HCT116 (cell line): ENCODE results near the gene RPTOR. TPM values are rescaled to one million over a fixed set of nuclear protein-coding genes. Genes with fewer than 3 reads are reported as not detected.

Source experiments
- ATAC-seq: fragments of 200-7000 bp; cut with Tn5 transposase; 2 replicates; pipeline ENCODE4 v1.9.1; 2020; ENCODE audit warnings: mild to moderate bottlenecking, moderate library complexity
- BruUV-seq: library from RNA; stranded (reverse); fragments of 400-500 nt; replicated peaks from 2 replicates; lab custom pipeline; 2021; lab: Mats Ljungman, UMichigan
- CTCF ChIA-PET: fragments of 300-600 bp; sonication (Branson Sonifier 250); formaldehyde crosslinking; loops from one replicate; lab custom pipeline; 2021; ENCODE audit warnings: antibody characterized with exemption; lab: Charles Lee
- POLR2A ChIA-PET: fragments of 300-600, 350-600 bp; sonication (Branson Sonifier 250); formaldehyde crosslinking; loops from one replicate; lab custom pipeline; 2021; ENCODE audit warnings: antibody characterized with exemption; lab: Charles Lee
- RAD21 ChIA-PET, 2 experiments: fragments of 300-600 bp; sonication (Branson Sonifier 250); formaldehyde crosslinking; loops; one replicate each; lab custom pipeline; 2023; ENCODE audit warnings: low total read pairs in 2 of 2; ENCODE audit not compliant: uncharacterized antibody in 2 of 2, unreplicated experiment in 2 of 2, low non-redundant PET in 1 of 2; lab: Charles Lee
- DNase-seq: peaks from one replicate; pipeline ENCODE4 v3.0.0-alpha.2; 2010; ENCODE audit warnings: low read depth, low spot score
- H2AFZ ChIP-seq: fragments of 200-600 bp; shearing (Covaris generic), sonication (generic); 2 replicates; pipeline ENCODE4 v1.6.1; 2017; ENCODE audit warnings: low read depth, mixed run types, mixed read lengths, antibody characterized with exemption, low read length; ENCODE audit not compliant: poor library complexity, severe bottlenecking
- H3K27ac ChIP-seq: 2 replicates; pipeline ENCODE4 v1.5.1; 2012; ENCODE audit warnings: low read depth, low read length
- H3K27me3 ChIP-seq: fragments of 200-600 bp; sonication (generic); 2 replicates; pipeline ENCODE4 v1.6.1; 2016; ENCODE audit warnings: mixed run types, low read length, mixed read lengths; ENCODE audit not compliant: insufficient read depth
- H3K36me3 ChIP-seq, 2 experiments: fragments of 200-500 bp in 1 of 2; fragments of 200-600 bp in 1 of 2; sonication (Bioruptor generic) in 1 of 2; sonication (generic) in 1 of 2; 2 replicates each; pipeline versions ENCODE4 v1.5.1 to v1.6.1; 2014 to 2016; ENCODE audit warnings: low read length in 2 of 2, inconsistent platforms in 1 of 2, mixed read lengths in 1 of 2, mixed run types in 1 of 2; ENCODE audit not compliant: insufficient read depth in 2 of 2, control insufficient read depth in 1 of 2
- H3K4me1 ChIP-seq, 2 experiments: fragments of 200-600 bp in 1 of 2; sonication (generic) in 1 of 2; 2 replicates each; pipeline versions ENCODE4 v1.5.1 to v1.6.1; 2012 to 2017; ENCODE audit warnings: low read length in 2 of 2, inconsistent platforms in 1 of 2, mild to moderate bottlenecking in 1 of 2, mixed read lengths in 1 of 2, mixed run types in 1 of 2, moderate library complexity in 1 of 2; ENCODE audit not compliant: insufficient read depth in 2 of 2, control insufficient read depth in 1 of 2
- H3K4me2 ChIP-seq: fragments of 200-600 bp; sonication (generic); 2 replicates; pipeline ENCODE4 v1.6.1; 2017; ENCODE audit warnings: mixed run types, low read length, mixed read lengths
- H3K4me3 ChIP-seq, 2 experiments: fragments of 200-600 bp in 1 of 2; sonication (generic) in 1 of 2; replicated peaks in 1 of 2; 2 replicates each; pipeline ENCODE4 v1.5.1; 2011 to 2016; ENCODE audit warnings: low read length in 2 of 2, control low read depth in 1 of 2, low read depth in 1 of 2, mild to moderate bottlenecking in 1 of 2, mixed read lengths in 1 of 2, mixed run types in 1 of 2
- H3K79me2 ChIP-seq: fragments of 200-600 bp; sonication (generic); 2 replicates; pipeline ENCODE4 v1.6.1; 2017; ENCODE audit warnings: mild to moderate bottlenecking, mixed run types, low read length, moderate library complexity, mixed read lengths; ENCODE audit not compliant: insufficient read depth
- H3K9ac ChIP-seq: fragments of 200-600 bp; sonication (generic); 2 replicates; pipeline ENCODE4 v1.6.1; 2016; ENCODE audit warnings: low read length, mixed read lengths
- H3K9me2 ChIP-seq: fragments of 200-600 bp; sonication (generic), shearing (Covaris generic); 2 replicates; pipeline ENCODE4 v1.6.1; 2017; ENCODE audit warnings: mixed run types, mild to moderate bottlenecking, moderate library complexity; ENCODE audit not compliant: insufficient read depth
- H3K9me3 ChIP-seq, 2 experiments: fragments of 200-500 bp in 1 of 2; fragments of 200-600 bp in 1 of 2; sonication (Bioruptor generic) in 1 of 2; sonication (generic) in 1 of 2; 2 replicates each; pipeline ENCODE4 v1.6.1; 2014 to 2017; ENCODE audit warnings: low read length in 2 of 2, mixed read lengths in 2 of 2, inconsistent platforms in 1 of 2, low read depth in 1 of 2, mild to moderate bottlenecking in 1 of 2, mixed run types in 1 of 2, moderate library complexity in 1 of 2; ENCODE audit not compliant: control insufficient read depth in 1 of 2, insufficient read depth in 1 of 2
- H4K20me1 ChIP-seq: fragments of 200-600 bp; sonication (generic), shearing (Covaris generic); 2 replicates; pipeline ENCODE4 v1.6.1; 2017; ENCODE audit warnings: mixed run types, mild to moderate bottlenecking, moderate library complexity; ENCODE audit not compliant: insufficient read depth
- ATF3 ChIP-seq: IDR thresholded peaks from 2 replicates; pipeline ENCODE4 v1.6.1; 2012
- CTCF ChIP-seq, 3 experiments: fragments of 200-600 bp in 1 of 3; sonication (generic) in 1 of 3; IDR thresholded peaks in 2 of 3; conservative IDR thresholded peaks in 1 of 3; 2 replicates each; pipeline ENCODE4 v1.5.1; 2012 to 2017; ENCODE audit warnings: low read depth in 2 of 3, low read length in 2 of 3, antibody characterized with exemption in 1 of 3, borderline replicate concordance in 1 of 3, control low read depth in 1 of 3, mild to moderate bottlenecking in 1 of 3, mixed read lengths in 1 of 3, mixed run types in 1 of 3, moderate library complexity in 1 of 3; ENCODE audit not compliant: insufficient read depth in 1 of 3
- EZH2 ChIP-seq: fragments of 200-600 bp; sonication (generic); IDR thresholded peaks from 2 replicates; pipeline ENCODE4 v1.6.1; 2017; ENCODE audit warnings: antibody characterized with exemption, mixed run types
- EZH2phosphoT487 ChIP-seq: fragments of 200-600 bp; IDR thresholded peaks from 2 replicates; pipeline ENCODE4 v1.6.1; 2018; ENCODE audit warnings: antibody characterized with exemption, borderline replicate concordance
- JUND ChIP-seq: IDR thresholded peaks from 2 replicates; pipeline ENCODE4 v1.6.1; 2012
- POLR2A ChIP-seq: IDR thresholded peaks from 2 replicates; pipeline ENCODE4 v1.7.0; 2011; ENCODE audit warnings: borderline replicate concordance; ENCODE audit not compliant: insufficient read depth, insufficient read length; ENCODE audit errors: extremely low read depth
- POLR2AphosphoS5 ChIP-seq: IDR thresholded peaks from 2 replicates; pipeline ENCODE4 v1.6.1; 2011; ENCODE audit warnings: mild to moderate bottlenecking, low read depth, low read length, moderate library complexity
- RAD21 ChIP-seq: IDR thresholded peaks from 2 replicates; pipeline ENCODE4 v1.6.1; 2012; ENCODE audit warnings: low read depth, mild to moderate bottlenecking
- SP1 ChIP-seq: IDR thresholded peaks from 2 replicates; pipeline ENCODE4 v1.6.1; 2012; ENCODE audit warnings: low read depth
- YY1 ChIP-seq: IDR thresholded peaks from 2 replicates; pipeline ENCODE4 v1.6.1; 2011; ENCODE audit warnings: low read length, low read depth, moderate library complexity, mild to moderate bottlenecking; ENCODE audit not compliant: insufficient replicate concordance; ENCODE audit errors: extremely low read depth
- ZBTB33 ChIP-seq: IDR thresholded peaks from 2 replicates; pipeline ENCODE4 v1.6.1; 2011; ENCODE audit warnings: mild to moderate bottlenecking, low read length, moderate library complexity; ENCODE audit not compliant: insufficient replicate concordance; ENCODE audit errors: extremely low read depth
- intact Hi-C: fragments of 100-400 bp; cut with micrococcal nuclease; formaldehyde crosslinking; loops from 2 replicates; pipeline ENCODE4 v1.10.0; 2022
- total RNA-seq: library from RNA; stranded (reverse); gene quantifications from one replicate; pipeline ENCODE4 v1.2.1, GENCODE V29; 2021; ENCODE audit not compliant: unreplicated experiment

RPTOR gene
- total RNA-seq, 1 experiment from 2014 or later: 69.5 TPM

GRCh38 chr17:80561541-80562114 is 17.0 kb downstream of the RPTOR start:
- no peak overlapping the region for H3K9ac ChIP-seq
- H3K4me3 ChIP-seq: no peak overlapping the region
- ChIA-PET RAD21 (no interaction called here), CTCF (no interaction called here), POLR2A (no interaction called here)
- no peaks in the 10 kb centered on the region for H3K27me3 ChIP-seq
- H2AFZ ChIP-seq: no peak overlapping the region
- ATAC-seq (no peak), DNase-seq (no peak)
- H3K27ac ChIP-seq: no peak overlapping the region
- H3K36me3 ChIP-seq: 0 out of 4 replicates have a peak, but pooled peaks cover 0 to 1% of the 10 kb centered on the region in 2 experiments
- no TSS peak for BruUV-seq
- H3K79me2 ChIP-seq: peaks cover 94% of the 10 kb centered on the region
- no peaks in the 10 kb centered on the region for H3K9me2 ChIP-seq
- H3K4me2 ChIP-seq: no peak overlapping the region
- no peaks in the 10 kb centered on the region for H3K9me3 ChIP-seq
- intact Hi-C loops: no loop called here
- no peaks in the 10 kb centered on the region; the same call in 1 of the 2 replicates for H4K20me1 ChIP-seq
- no peak for TF ChIP-seq JUND
- no peak for TF ChIP-seq EZH2
- no peak for TF ChIP-seq CTCF (IDR thresholded peaks at IDR 0.05 in 2 of 3, conservative IDR thresholded peaks at IDR 0.05 in 1 of 3; ENCODE audit: borderline replicate concordance in 1 of 3, insufficient read depth in 1 of 3, low read depth in 2 of 3, low read length in 2 of 3)
- no peak for TF ChIP-seq POLR2A
- TF ChIP-seq EZH2phosphoT487: no peak
- no peak for TF ChIP-seq SP1
- TF ChIP-seq ATF3: no peak
- H3K4me1 ChIP-seq: no peaks in the 10 kb centered on the region

GRCh38 chr17:80564545-80564944 is 19.9 kb downstream of the RPTOR start:
- RAD21 ChIA-PET: no interaction called here
- intact Hi-C loops: no loop called here
- peaks cover 94% of the 10 kb centered on the region for H3K79me2 ChIP-seq
- TF ChIP-seq ZBTB33: no peak
- no peak for TF ChIP-seq POLR2AphosphoS5
- TF ChIP-seq RAD21: no peak
- TF ChIP-seq JUND: no peak
- TF ChIP-seq CTCF (IDR thresholded peaks at IDR 0.05 in 2 of 3, conservative IDR thresholded peaks at IDR 0.05 in 1 of 3; ENCODE audit: borderline replicate concordance in 1 of 3, insufficient read depth in 1 of 3, low read depth in 2 of 3, low read length in 2 of 3): no peak
- TF ChIP-seq EZH2phosphoT487: no peak
- TF ChIP-seq YY1: no peak

More at GRCh38 chr17:80564545-80564944, 19.9 kb downstream of the RPTOR start:
- H3K9ac ChIP-seq: no peak overlapping the region
- H4K20me1 ChIP-seq: peaks cover 7% of the 10 kb centered on the region; the same call in 1 of the 2 replicates
- no peak overlapping the region for H3K4me2 ChIP-seq
- H3K9me3 ChIP-seq: no peaks in the 10 kb centered on the region
- ChIA-PET POLR2A (interaction anchor here (0.6 kb wide), 1 partner anchor 34 kb away, joined by 3 read pairs; no protein-coding TSS in a partner anchor), CTCF (interaction anchor here (1.1 kb wide), 1 partner anchor 11 kb away, joined by 3 read pairs; no protein-coding TSS in a partner anchor)
- no peaks in the 10 kb centered on the region for H3K9me2 ChIP-seq
- no peaks in the 10 kb centered on the region for H3K4me1 ChIP-seq
- H3K4me3 ChIP-seq: no peak overlapping the region
- no peaks in the 10 kb centered on the region for H3K36me3 ChIP-seq
- no peaks in the 10 kb centered on the region for H3K27me3 ChIP-seq
- no peak for ATAC-seq
- no peak for DNase-seq
- no peak overlapping the region for H2AFZ ChIP-seq
- no peak overlapping the region for H3K27ac ChIP-seq
- no TSS peak for BruUV-seq
